ENCODE measurements around the gene PLCG2.

The PLCG2 gene

GRCh38 chr16:81790277-81790676, 11.2 kb downstream of the PLCG2 start:
- H3K9me3 ChIP-seq: no peaks in the 10 kb centered on the region
- H3K36me3 ChIP-seq: no peaks in the 10 kb centered on the region
- no peaks in the 10 kb centered on the region for H3K4me1 ChIP-seq
- DNase-seq: no peak
- no peak for TF ChIP-seq CTCF (IDR thresholded peaks at IDR 0.05; ENCODE audit: low read depth, low read length)
- peaks cover 5% of the 10 kb centered on the region for H3K27me3 ChIP-seq
- H3K4me3 ChIP-seq (ENCODE audit: low read depth, low read length): no peak overlapping the region

- DNase-seq: no peak
- no peaks in the 10 kb centered on the region for H3K4me1 ChIP-seq
- H3K4me3 ChIP-seq (ENCODE audit: low read depth, low read length): no peak overlapping the region
- H3K27me3 ChIP-seq: peaks cover 5% of the 10 kb centered on the region
- no peak for TF ChIP-seq CTCF (IDR thresholded peaks at IDR 0.05; ENCODE audit: low read depth, low read length)
- H3K36me3 ChIP-seq: no peaks in the 10 kb centered on the region
- no peaks in the 10 kb centered on the region for H3K9me3 ChIP-seq
These were observed 11.8 kb downstream of the PLCG2 start for GRCh38 chr16:81790830-81791435.

GRCh38 chr16:81792828-81793227, 13.7 kb downstream of the PLCG2 start:
- no peak for DNase-seq
- Histone ChIP-seq H3K36me3 (no peaks in the 10 kb centered on the region), H3K9me3 (no peaks in the 10 kb centered on the region), H3K27me3 (peaks cover 5% of the 10 kb centered on the region; the same call in 1 of the 2 replicates), H3K4me3 (ENCODE audit: low read depth, low read length) (no peak overlapping the region), H3K4me1 (no peaks in the 10 kb centered on the region)
- no peak for TF ChIP-seq CTCF (IDR thresholded peaks at IDR 0.05; ENCODE audit: low read depth, low read length)

GRCh38 chr16:81795193-81795592, 16.1 kb downstream of the PLCG2 start:
- DNase-seq: no peak
- H3K27me3 ChIP-seq: peaks cover 5% of the 10 kb centered on the region; the same call in 1 of the 2 replicates
- no peak for TF ChIP-seq CTCF (IDR thresholded peaks at IDR 0.05; ENCODE audit: low read depth, low read length)

GRCh38 chr16:81796035-81796434, 16.9 kb downstream of the PLCG2 start:
- no peaks in the 10 kb centered on the region for H3K4me1 ChIP-seq
- H3K4me3 ChIP-seq (ENCODE audit: low read depth, low read length): no peak overlapping the region
- no peak for TF ChIP-seq CTCF (IDR thresholded peaks at IDR 0.05; ENCODE audit: low read depth, low read length)
- H3K36me3 ChIP-seq: no peaks in the 10 kb centered on the region
- H3K27me3 ChIP-seq: peaks cover 5% of the 10 kb centered on the region; the same call in 1 of the 2 replicates
- H3K9me3 ChIP-seq: no peaks in the 10 kb centered on the region
- no peak for DNase-seq

More at GRCh38 chr16:81795193-81795592, 16.1 kb downstream of the PLCG2 start:
- no peaks in the 10 kb centered on the region for H3K36me3 ChIP-seq
- no peaks in the 10 kb centered on the region for H3K9me3 ChIP-seq
- no peak overlapping the region for H3K4me3 ChIP-seq (ENCODE audit: low read depth, low read length)
- H3K4me1 ChIP-seq: no peaks in the 10 kb centered on the region

GRCh38 chr16:81796583-81797346, 17.7 kb downstream of the PLCG2 start:
- no peaks in the 10 kb centered on the region for H3K36me3 ChIP-seq
- DNase-seq: no peak
- H3K4me3 ChIP-seq (ENCODE audit: low read depth, low read length): no peak overlapping the region
- no peaks in the 10 kb centered on the region for H3K4me1 ChIP-seq
- no peak for TF ChIP-seq CTCF (IDR thresholded peaks at IDR 0.05; ENCODE audit: low read depth, low read length)
- no peaks in the 10 kb centered on the region for H3K9me3 ChIP-seq
- peaks cover 5% of the 10 kb centered on the region; the same call in 1 of the 2 replicates for H3K27me3 ChIP-seq

All from BE2C (cell line).